NCI-H1694 treated with DMSO at 0.1 percent for 48 hours (cell line): ENCODE results near the gene BICD2.
"Not testable (repeated sequence)": the region's sequence is repeated elsewhere in the genome, so short reads cannot be mapped to it uniquely, and the experiment has no call there.

Experiments used
- DNase-seq: peaks from one replicate; lab custom pipeline; 2025; lab: John Stamatoyannopoulos, UW

Gene BICD2

GRCh38 chr9:92764381-92764987, at the start of gene BICD2:
Gene BICD2, minus strand, starts transcription at chr9:92764833. Its CDS starts 89 bp downstream, at chr9:92764744.
- no peak for DNase-seq

GRCh38 chr9:92809629-92810326, 45.1 kb upstream of the BICD2 start:
- DNase-seq = not testable (repeated sequence)

- no peak for DNase-seq
Observed at GRCh38 chr9:92808726-92809451, 44.3 kb upstream of the BICD2 start.

GRCh38 chr9:92807757-92808725, 43.4 kb upstream of the BICD2 start:
- DNase-seq = no peak

- DNase-seq = no peak
Observed at GRCh38 chr9:92807031-92807756, 42.6 kb upstream of the BICD2 start.

- no peak for DNase-seq
Observed at GRCh38 chr9:92804727-92805126, 40.1 kb upstream of the BICD2 start.

GRCh38 chr9:92798358-92798757, 33.7 kb upstream of the BICD2 start:
- no peak for DNase-seq

- not testable (repeated sequence) for DNase-seq
Observed at GRCh38 chr9:92796337-92796804, 31.7 kb upstream of the BICD2 start.

GRCh38 chr9:92795598-92796336, 31.1 kb upstream of the BICD2 start:
- DNase-seq = no peak

GRCh38 chr9:92795000-92795399, 30.4 kb upstream of the BICD2 start:
- no peak for DNase-seq

GRCh38 chr9:92794426-92794825, 29.8 kb upstream of the BICD2 start:
- no peak for DNase-seq

- peak; percentile 43 for DNase-seq
Observed at GRCh38 chr9:92790542-92791527, 26.2 kb upstream of the BICD2 start.

- DNase-seq = no peak
Observed at GRCh38 chr9:92786298-92786697, 21.7 kb upstream of the BICD2 start.

GRCh38 chr9:92781899-92782298, 17.3 kb upstream of the BICD2 start:
- DNase-seq = no peak

GRCh38 chr9:92780206-92780605, 15.6 kb upstream of the BICD2 start:
- no peak for DNase-seq

GRCh38 chr9:92775466-92775865, 10.8 kb upstream of the BICD2 start:
- no peak for DNase-seq

GRCh38 chr9:92774274-92774673, 9.6 kb upstream of the BICD2 start:
- no peak for DNase-seq

- DNase-seq = no peak
Observed at GRCh38 chr9:92773810-92774209, 9.2 kb upstream of the BICD2 start.

- DNase-seq = no peak
Observed at GRCh38 chr9:92771309-92771708, 6.7 kb upstream of the BICD2 start.
